HEK293T (cell line): ENCODE measurements around the gene TEX2.

Experiments used
- ARNT ChIP-seq: fragments of 450-650 bp; IDR thresholded peaks from 2 replicates; pipeline ENCODE4 v1.6.1; 2017; ENCODE audit warnings: mild to moderate bottlenecking
- ELF4 ChIP-seq: fragments of 450-650 bp; IDR thresholded peaks from 2 replicates; pipeline ENCODE4 v1.6.1; 2017; ENCODE audit warnings: antibody characterized with exemption
- FOXK2 ChIP-seq: fragments of 450-650 bp; IDR thresholded peaks from 2 replicates; pipeline ENCODE4 v1.6.1; 2016; ENCODE audit warnings: mild to moderate bottlenecking
- NFRKB ChIP-seq: fragments of 450-650 bp; IDR thresholded peaks from 2 replicates; pipeline ENCODE4 v1.6.1; 2016; ENCODE audit warnings: mild to moderate bottlenecking, moderate library complexity
- TARDBP ChIP-seq: fragments of 450-650 bp; IDR thresholded peaks from 2 replicates; pipeline ENCODE4 v1.6.1; 2016

- TF ChIP-seq TARDBP: no peak
- TF ChIP-seq ELF4: no peak
- no peak for TF ChIP-seq FOXK2
- TF ChIP-seq NFRKB: no peak
- no peak for TF ChIP-seq ARNT
Measured at GRCh38 chr17:64218066-64218465, 45.0 kb downstream of the TEX2 start.
